WTC11 (cell line): ENCODE measurements around the gene CAPN13. TPM values are rescaled to one million over a fixed set of nuclear protein-coding genes. Genes with fewer than 3 reads are reported as not detected.

Experiments
- ATAC-seq: fragments of 200-7000 bp; cut with Tn5 transposase; 2 replicates; pipeline ENCODE4 v1.10.0; 2021; ENCODE audit warnings: mild to moderate bottlenecking, moderate library complexity
- CTCF ChIA-PET: fragments of 300-600 bp; sonication (Branson Sonifier 250); formaldehyde crosslinking; loops from one replicate; lab custom pipeline; 2021; ENCODE audit warnings: antibody characterized with exemption; lab: Charles Lee
- POLR2A ChIA-PET: fragments of 350-600 bp; sonication (Branson Sonifier 250); formaldehyde crosslinking; loops from one replicate; lab custom pipeline; 2021; ENCODE audit warnings: antibody characterized with exemption; lab: Charles Lee
- DNase-seq: peaks from one replicate; pipeline ENCODE4 v3.0.0; 2021; ENCODE audit warnings: low spot score
- H3K27ac Mint-ChIP-seq: 2 replicates; pipeline ENCODE4 v1.8.0; 2021; ENCODE audit warnings: mixed read lengths
- H3K27me3 Mint-ChIP-seq: 2 replicates; pipeline ENCODE4 v1.8.0; 2021; ENCODE audit warnings: low read depth, mild to moderate bottlenecking, moderate library complexity, mixed read lengths
- H3K36me3 Mint-ChIP-seq: 2 replicates; pipeline ENCODE4 v1.8.0; 2021; ENCODE audit warnings: mixed read lengths
- H3K4me1 Mint-ChIP-seq: 2 replicates; pipeline ENCODE4 v1.8.0; 2022; ENCODE audit warnings: mixed read lengths
- H3K4me3 Mint-ChIP-seq: 2 replicates; pipeline ENCODE4 v1.8.0; 2021; ENCODE audit warnings: mild to moderate bottlenecking, moderate library complexity, mixed read lengths
- H3K9me3 Mint-ChIP-seq: 2 replicates; pipeline ENCODE4 v1.8.0; 2021; ENCODE audit warnings: mixed read lengths
- CDX4 ChIP-seq: fragments of 250-450 bp; sonication (Bioruptor Pico); IDR thresholded peaks from 2 replicates; pipeline ENCODE4 v1.9.0; 2021; ENCODE audit warnings: moderate library complexity, mild to moderate bottlenecking, inconsistent platforms, borderline replicate concordance
- CREB1 ChIP-seq: sonication (generic); formaldehyde crosslinking; IDR thresholded peaks from 2 replicates; pipeline ENCODE4 v1.8.0; 2023; ENCODE audit warnings: mild to moderate bottlenecking, missing genetic modification reagents
- CTCF ChIP-seq: fragments of 200-600 bp; IDR thresholded peaks from 2 replicates; pipeline ENCODE4 v1.8.0; 2022; ENCODE audit warnings: antibody characterized with exemption
- E2F1 ChIP-seq: sonication (generic); formaldehyde crosslinking; IDR thresholded peaks from 2 replicates; pipeline ENCODE4 v1.8.0; 2022; ENCODE audit warnings: mild to moderate bottlenecking, missing genetic modification reagents
- EMX1 ChIP-seq: fragments of 250-450 bp; sonication (Bioruptor Pico); IDR thresholded peaks from 2 replicates; pipeline ENCODE4 v1.8.0; 2021; ENCODE audit warnings: mild to moderate bottlenecking
- ETV6 ChIP-seq: sonication (generic); formaldehyde crosslinking; IDR thresholded peaks from 2 replicates; pipeline ENCODE4 v1.8.1; 2022; ENCODE audit warnings: mild to moderate bottlenecking, missing genetic modification reagents
- FOXJ3 ChIP-seq: sonication (generic); formaldehyde crosslinking; IDR thresholded peaks from 2 replicates; pipeline ENCODE4 v1.9.0; 2021; ENCODE audit warnings: missing genetic modification reagents, mild to moderate bottlenecking, borderline replicate concordance
- GRHL2 ChIP-seq: fragments of 250-450 bp; sonication (Bioruptor Pico); IDR thresholded peaks from 2 replicates; pipeline ENCODE4 v1.8.0; 2022; ENCODE audit warnings: mild to moderate bottlenecking, moderate library complexity; ENCODE audit not compliant: insufficient replicate concordance, severe bottlenecking
- GTF2I ChIP-seq: fragments of 250-450 bp; sonication (Bioruptor Pico); conservative IDR thresholded peaks from 2 replicates; pipeline ENCODE4 v1.4.0; 2021; ENCODE audit warnings: mild to moderate bottlenecking
- JUN ChIP-seq: sonication (generic); formaldehyde crosslinking; IDR thresholded peaks from 2 replicates; pipeline ENCODE4 v1.8.0; 2023; ENCODE audit warnings: mild to moderate bottlenecking, missing genetic modification reagents
- KAT7 ChIP-seq: sonication (generic); formaldehyde crosslinking; IDR thresholded peaks from 2 replicates; pipeline ENCODE4 v1.8.1; 2023; ENCODE audit warnings: missing genetic modification reagents, mild to moderate bottlenecking, borderline replicate concordance
- NFE2L1 ChIP-seq: sonication (generic); formaldehyde crosslinking; IDR thresholded peaks from 2 replicates; pipeline ENCODE4 v1.8.1; 2023; ENCODE audit warnings: missing genetic modification reagents
- NFYB ChIP-seq: sonication (generic); formaldehyde crosslinking; conservative IDR thresholded peaks from 2 replicates; pipeline ENCODE4 v1.8.0; 2022; ENCODE audit warnings: low read depth, missing genetic modification reagents
- NR2C2 ChIP-seq: sonication (generic); formaldehyde crosslinking; IDR thresholded peaks from 2 replicates; pipeline ENCODE4 v1.8.0; 2022; ENCODE audit warnings: mild to moderate bottlenecking, missing genetic modification reagents
- PRRX2 ChIP-seq: fragments of 250-450 bp; sonication (Bioruptor Pico); IDR thresholded peaks from 2 replicates; pipeline ENCODE4 v1.8.0; 2021; ENCODE audit warnings: mild to moderate bottlenecking
- RELA ChIP-seq: sonication (generic); formaldehyde crosslinking; IDR thresholded peaks from 2 replicates; pipeline ENCODE4 v1.8.1; 2022; ENCODE audit warnings: missing genetic modification reagents, mild to moderate bottlenecking, borderline replicate concordance
- SOX15 ChIP-seq: fragments of 250-450 bp; sonication (Bioruptor Pico); IDR thresholded peaks from 2 replicates; pipeline ENCODE4 v1.9.0; 2021; ENCODE audit warnings: mild to moderate bottlenecking
- TCF7 ChIP-seq: sonication (generic); formaldehyde crosslinking; IDR thresholded peaks from 2 replicates; pipeline ENCODE4 v1.8.0; 2022; ENCODE audit warnings: mild to moderate bottlenecking, low read depth, missing genetic modification reagents, moderate library complexity
- TEAD1 ChIP-seq: sonication (generic); formaldehyde crosslinking; IDR thresholded peaks from 2 replicates; pipeline ENCODE4 v1.8.0; 2022; ENCODE audit warnings: mild to moderate bottlenecking, missing genetic modification reagents
- ZBTB21 ChIP-seq: sonication (generic); formaldehyde crosslinking; IDR thresholded peaks from 2 replicates; pipeline ENCODE4 v1.8.1; 2023; ENCODE audit warnings: mild to moderate bottlenecking, missing genetic modification reagents, borderline replicate concordance
- ZNF138 ChIP-seq: sonication (generic); formaldehyde crosslinking; conservative IDR thresholded peaks from 2 replicates; pipeline ENCODE4 v1.8.1; 2022; ENCODE audit warnings: mild to moderate bottlenecking, moderate library complexity, missing genetic modification reagents
- ZNF219 ChIP-seq: sonication (generic); formaldehyde crosslinking; IDR thresholded peaks from 2 replicates; pipeline ENCODE4 v1.8.0; 2023; ENCODE audit warnings: missing genetic modification reagents, mild to moderate bottlenecking, borderline replicate concordance
- ZNF396 ChIP-seq: fragments of 250-450 bp; sonication (Bioruptor Pico); IDR thresholded peaks from 2 replicates; pipeline ENCODE4 v1.8.0; 2021; ENCODE audit warnings: mild to moderate bottlenecking, moderate library complexity, borderline replicate concordance
- total RNA-seq: library from RNA; stranded (reverse); gene quantifications from 3 replicates; pipeline ENCODE4 v1.2.3, GENCODE V29; 2021
- TF ChIP-seq, protein P1 (sequence below): sonication (generic); formaldehyde crosslinking; IDR thresholded peaks from 2 replicates; pipeline ENCODE4 v1.8.1; 2022; ENCODE audit warnings: missing genetic modification reagents, borderline replicate concordance
- TF ChIP-seq, protein P2 (sequence below): sonication (generic); formaldehyde crosslinking; IDR thresholded peaks from 2 replicates; pipeline ENCODE4 v1.8.1; 2023; ENCODE audit warnings: mild to moderate bottlenecking, missing genetic modification reagents, moderate library complexity
- TF ChIP-seq, protein P3 (sequence below): sonication (generic); formaldehyde crosslinking; IDR thresholded peaks from 2 replicates; pipeline ENCODE4 v1.8.0; 2023; ENCODE audit warnings: missing genetic modification reagents

Gene CAPN13
- total RNA-seq, 1 experiment from 2014 or later = 1.7 TPM

DNA sequence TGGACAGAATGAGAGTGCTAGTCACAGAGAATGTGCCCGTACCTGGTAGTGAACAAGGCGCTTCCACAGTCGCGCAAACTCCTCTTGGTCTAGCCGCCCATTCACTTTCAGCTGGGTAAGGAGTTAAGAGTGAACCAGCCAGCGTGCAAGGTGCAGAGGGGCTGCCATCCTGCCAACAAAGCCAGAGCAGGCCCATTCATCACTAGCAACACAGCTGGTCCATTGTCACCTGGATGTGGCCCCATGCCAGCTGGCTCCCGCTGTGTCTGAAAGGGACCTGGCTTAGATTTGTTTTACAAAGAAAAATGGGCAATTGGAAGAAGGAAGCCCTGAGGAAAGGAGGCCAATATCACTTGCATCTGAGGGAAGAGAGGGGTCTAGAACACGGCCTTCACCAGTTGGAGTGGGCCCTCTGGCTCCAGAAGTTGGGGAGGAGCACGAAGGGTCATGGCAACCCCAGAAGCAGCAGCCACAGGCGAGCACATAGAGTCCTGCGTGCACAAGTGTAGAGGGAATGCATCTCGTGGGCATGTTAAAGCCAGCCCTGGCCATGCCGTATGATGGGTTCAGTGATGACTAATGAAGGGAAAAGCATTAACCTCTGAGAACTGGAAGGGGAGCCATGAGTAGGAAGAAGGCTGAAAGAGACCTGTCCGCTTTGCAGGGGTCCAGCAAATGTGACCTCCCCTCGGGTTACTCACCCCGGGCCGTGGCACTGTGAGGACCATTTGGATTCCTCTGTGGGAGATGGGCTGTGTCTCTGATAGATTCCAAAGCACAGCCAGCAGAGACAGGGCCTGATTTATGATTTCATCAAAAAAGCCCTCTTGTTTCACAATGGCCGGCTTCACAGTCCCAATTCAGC is 70.6 kb downstream of the CAPN13 start:
- CTCF ChIA-PET = no interaction called here
- POLR2A ChIA-PET = no interaction called here
- no peak overlapping the region for H3K4me3 Mint-ChIP-seq
- H3K36me3 Mint-ChIP-seq = no peaks in the 10 kb centered on the region
- H3K27ac Mint-ChIP-seq = no peak overlapping the region
- H3K9me3 Mint-ChIP-seq = no peaks in the 10 kb centered on the region
- no peak for TF ChIP-seq EMX1 (CRISPR knock-in tag)
- no peak for TF ChIP-seq ZNF396 (CRISPR knock-in tag)
- no peak for TF ChIP-seq GTF2I (CRISPR knock-in tag)
- TF ChIP-seq SOX15 (CRISPR knock-in tag) = no peak
- TF ChIP-seq NFE2L1 (CRISPR knock-in tag) = no peak
- no peak for TF ChIP-seq PRRX2
- TF ChIP-seq, protein P1, sequence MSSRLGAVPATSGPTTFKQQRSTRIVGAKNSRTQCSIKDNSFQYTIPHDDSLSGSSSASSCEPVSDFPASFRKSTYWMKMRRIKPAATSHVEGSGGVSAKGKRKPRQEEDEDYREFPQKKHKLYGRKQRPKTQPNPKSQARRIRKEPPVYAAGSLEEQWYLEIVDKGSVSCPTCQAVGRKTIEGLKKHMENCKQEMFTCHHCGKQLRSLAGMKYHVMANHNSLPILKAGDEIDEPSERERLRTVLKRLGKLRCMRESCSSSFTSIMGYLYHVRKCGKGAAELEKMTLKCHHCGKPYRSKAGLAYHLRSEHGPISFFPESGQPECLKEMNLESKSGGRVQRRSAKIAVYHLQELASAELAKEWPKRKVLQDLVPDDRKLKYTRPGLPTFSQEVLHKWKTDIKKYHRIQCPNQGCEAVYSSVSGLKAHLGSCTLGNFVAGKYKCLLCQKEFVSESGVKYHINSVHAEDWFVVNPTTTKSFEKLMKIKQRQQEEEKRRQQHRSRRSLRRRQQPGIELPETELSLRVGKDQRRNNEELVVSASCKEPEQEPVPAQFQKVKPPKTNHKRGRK (CRISPR knock-in tag) = no peak
- TF ChIP-seq ZBTB21 (CRISPR knock-in tag) = no peak
- no peak for TF ChIP-seq CTCF
- TF ChIP-seq, protein P2, sequence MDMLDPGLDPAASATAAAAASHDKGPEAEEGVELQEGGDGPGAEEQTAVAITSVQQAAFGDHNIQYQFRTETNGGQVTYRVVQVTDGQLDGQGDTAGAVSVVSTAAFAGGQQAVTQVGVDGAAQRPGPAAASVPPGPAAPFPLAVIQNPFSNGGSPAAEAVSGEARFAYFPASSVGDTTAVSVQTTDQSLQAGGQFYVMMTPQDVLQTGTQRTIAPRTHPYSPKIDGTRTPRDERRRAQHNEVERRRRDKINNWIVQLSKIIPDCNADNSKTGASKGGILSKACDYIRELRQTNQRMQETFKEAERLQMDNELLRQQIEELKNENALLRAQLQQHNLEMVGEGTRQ = no peak
- TF ChIP-seq, all 79 proteins: peak for 0
- peaks cover 13% of the 10 kb centered on the region; the same call in 1 of the 2 replicates for H3K4me1 Mint-ChIP-seq
- no peak for DNase-seq
- ATAC-seq = no peak
- H3K27me3 Mint-ChIP-seq = no peaks in the 10 kb centered on the region

GRCh38 chr2:30733876-30734520 is 73.2 kb downstream of the CAPN13 start:
- ChIA-PET CTCF (interaction anchor here (2.0 kb wide), 1 partner anchor 22 kb away, joined by 7 read pairs; no protein-coding TSS in a partner anchor), POLR2A (no interaction called here)
- ATAC-seq (no peak), DNase-seq (no peak)
- H3K27me3 Mint-ChIP-seq = no peaks in the 10 kb centered on the region
- no peaks in the 10 kb centered on the region for H3K9me3 Mint-ChIP-seq
- no peaks in the 10 kb centered on the region for H3K36me3 Mint-ChIP-seq
- peaks cover 13% of the 10 kb centered on the region; the same call in 1 of the 2 replicates for H3K4me1 Mint-ChIP-seq
- no peak overlapping the region for H3K27ac Mint-ChIP-seq
- no peak overlapping the region for H3K4me3 Mint-ChIP-seq
- no peak for TF ChIP-seq E2F1 (CRISPR knock-in tag)
- TF ChIP-seq GRHL2 (CRISPR knock-in tag) = no peak
- TF ChIP-seq ETV6 (CRISPR knock-in tag) = no peak
- TF ChIP-seq, protein P1 (CRISPR knock-in tag) = no peak
- TF ChIP-seq NR2C2 (CRISPR knock-in tag) = no peak
- TF ChIP-seq RELA (CRISPR knock-in tag) = no peak
- TF ChIP-seq KAT7 (CRISPR knock-in tag) = no peak
- TF ChIP-seq GTF2I (CRISPR knock-in tag) = no peak
- TF ChIP-seq NFYB (CRISPR knock-in tag) = no peak
- TF ChIP-seq TEAD1 (CRISPR knock-in tag) = no peak
- TF ChIP-seq PRRX2 = no peak
- TF ChIP-seq ZNF138 = no peak
- TF ChIP-seq, protein P3, sequence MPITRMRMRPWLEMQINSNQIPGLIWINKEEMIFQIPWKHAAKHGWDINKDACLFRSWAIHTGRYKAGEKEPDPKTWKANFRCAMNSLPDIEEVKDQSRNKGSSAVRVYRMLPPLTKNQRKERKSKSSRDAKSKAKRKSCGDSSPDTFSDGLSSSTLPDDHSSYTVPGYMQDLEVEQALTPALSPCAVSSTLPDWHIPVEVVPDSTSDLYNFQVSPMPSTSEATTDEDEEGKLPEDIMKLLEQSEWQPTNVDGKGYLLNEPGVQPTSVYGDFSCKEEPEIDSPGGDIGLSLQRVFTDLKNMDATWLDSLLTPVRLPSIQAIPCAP (CRISPR knock-in tag) = no peak
- no peak for TF ChIP-seq ZNF219 (CRISPR knock-in tag)
- no peak for TF ChIP-seq CDX4 (CRISPR knock-in tag)
- TF ChIP-seq JUN = no peak
- no peak for TF ChIP-seq FOXJ3
- no peak for TF ChIP-seq CREB1 (CRISPR knock-in tag)
- TF ChIP-seq TCF7 (CRISPR knock-in tag) = no peak
